IMR-90 (cell line): ENCODE results near the gene TFIP11. TPM values are rescaled to one million over a fixed set of nuclear protein-coding genes. Genes with fewer than 3 reads are reported as not detected.

Experiments
- ATAC-seq: fragments of 200-7000 bp; cut with Tn5 transposase; 2 replicates; pipeline ENCODE4 v1.9.1; 2020; ENCODE audit warnings: low read depth, mild to moderate bottlenecking, moderate library complexity
- BruUV-seq: library from RNA; stranded (reverse); fragments of 400-500 nt; replicated peaks from 2 replicates; lab custom pipeline; 2021; lab: Mats Ljungman, UMichigan
- CTCF ChIA-PET: fragments of 300-600 bp; formaldehyde crosslinking; extraction: SDS; loops from one replicate; lab custom pipeline; 2021; ENCODE audit warnings: antibody characterized with exemption; lab: Yijun Ruan, JAX
- POLR2A ChIA-PET: fragments of 300-600 bp; sonication (Branson Sonifier 250); formaldehyde crosslinking; loops from one replicate; lab custom pipeline; 2022; ENCODE audit warnings: antibody characterized with exemption; ENCODE audit not compliant: unreplicated experiment; lab: Charles Lee
- DNase-seq: peaks from one replicate; pipeline ENCODE4 v3.0.0; 2013
- H2AFZ ChIP-seq: replicated peaks from 2 replicates; pipeline ENCODE3; 2013; ENCODE audit warnings: low read length, mild to moderate bottlenecking; ENCODE audit not compliant: poor library complexity
- H2AK5ac ChIP-seq: 2 replicates; pipeline ENCODE4 v1.6.1; 2013; ENCODE audit warnings: low read depth, low read length, inconsistent platforms
- H2AK9ac ChIP-seq: replicated peaks from 2 replicates; pipeline ENCODE3; 2013; ENCODE audit warnings: mild to moderate bottlenecking, low read depth, low read length, moderate library complexity; ENCODE audit not compliant: poor library complexity
- H2BK120ac ChIP-seq: 2 replicates; pipeline ENCODE4 v1.6.1; 2013; ENCODE audit warnings: low read depth, low read length, inconsistent platforms
- H2BK15ac ChIP-seq: 3 replicates; pipeline ENCODE4 v1.6.1; 2013; ENCODE audit warnings: low read depth, low read length, inconsistent platforms
- H2BK20ac ChIP-seq: 2 replicates; pipeline ENCODE4 v1.6.1; 2013; ENCODE audit warnings: low read depth, mild to moderate bottlenecking, inconsistent platforms, low read length, moderate library complexity
- H2BK5ac ChIP-seq: 2 replicates; pipeline ENCODE4 v1.6.1; 2013; ENCODE audit warnings: mild to moderate bottlenecking, low read depth, low read length, inconsistent platforms; ENCODE audit not compliant: poor library complexity, severe bottlenecking
- H3K14ac ChIP-seq: replicated peaks from 2 replicates; pipeline ENCODE4 v1.6.1; 2013; ENCODE audit warnings: low read depth, low read length, inconsistent platforms
- H3K18ac ChIP-seq: 2 replicates; pipeline ENCODE4 v1.6.1; 2013; ENCODE audit warnings: low read depth, low read length, control low read depth
- H3K23ac ChIP-seq: 2 replicates; pipeline ENCODE4 v1.6.1; 2013; ENCODE audit warnings: low read depth, low read length, inconsistent platforms
- H3K27ac ChIP-seq: 2 replicates; pipeline ENCODE4 v1.5.1; 2013; ENCODE audit warnings: mild to moderate bottlenecking, control low read depth, low read length; ENCODE audit not compliant: insufficient read depth
- H3K27me3 ChIP-seq: 2 replicates; pipeline ENCODE4 v1.6.1; 2013; ENCODE audit warnings: low read length; ENCODE audit not compliant: control insufficient read depth, insufficient read depth
- H3K36me3 ChIP-seq: 2 replicates; pipeline ENCODE4 v1.6.1; 2013; ENCODE audit warnings: low read length, mixed read lengths; ENCODE audit not compliant: control insufficient read depth, insufficient read depth
- H3K4ac ChIP-seq: 2 replicates; pipeline ENCODE4 v1.6.1; 2013; ENCODE audit warnings: low read depth, low read length, inconsistent platforms
- H3K4me1 ChIP-seq: 2 replicates; pipeline ENCODE4 v1.6.1; 2013; ENCODE audit warnings: low read length, mixed read lengths; ENCODE audit not compliant: control insufficient read depth, insufficient read depth
- H3K4me2 ChIP-seq: 2 replicates; pipeline ENCODE4 v1.6.1; 2013; ENCODE audit warnings: low read depth, mild to moderate bottlenecking, control low read depth, low read length, moderate library complexity
- H3K4me3 ChIP-seq: 2 replicates; pipeline ENCODE4 v1.5.1; 2013; ENCODE audit warnings: low read depth, mild to moderate bottlenecking, control low read depth, low read length, moderate library complexity; ENCODE audit not compliant: insufficient read depth
- H3K56ac ChIP-seq: 2 replicates; pipeline ENCODE4 v1.6.1; 2013; ENCODE audit warnings: low read length, inconsistent platforms; ENCODE audit not compliant: insufficient read depth; ENCODE audit errors: extremely low read depth
- H3K79me1 ChIP-seq, 2 experiments: 2 replicates each; pipeline ENCODE4 v1.6.1; 2013; ENCODE audit warnings: low read length in 2 of 2, inconsistent platforms in 1 of 2, low read depth in 1 of 2
- H3K9ac ChIP-seq: 2 replicates; pipeline ENCODE4 v1.6.1; 2013; ENCODE audit warnings: low read depth, low read length, control low read depth
- H3K9me1 ChIP-seq: 2 replicates; pipeline ENCODE4 v1.6.1; 2013; ENCODE audit warnings: low read length, inconsistent platforms; ENCODE audit not compliant: insufficient read depth
- H3K9me3 ChIP-seq: 2 replicates; pipeline ENCODE4 v1.6.1; 2013; ENCODE audit warnings: low read length; ENCODE audit not compliant: control insufficient read depth, insufficient read depth
- H4K20me1 ChIP-seq: 2 replicates; pipeline ENCODE4 v1.6.1; 2013; ENCODE audit warnings: low read length, inconsistent platforms; ENCODE audit not compliant: insufficient read depth
- H4K5ac ChIP-seq: 2 replicates; pipeline ENCODE4 v1.6.1; 2013; ENCODE audit warnings: mild to moderate bottlenecking, low read depth, low read length, control low read depth
- H4K8ac ChIP-seq, 2 experiments: 2 replicates each; pipeline ENCODE4 v1.6.1; 2013; ENCODE audit warnings: low read depth in 2 of 2, low read length in 2 of 2, control low read depth in 1 of 2, inconsistent platforms in 1 of 2
- H4K91ac ChIP-seq: 2 replicates; pipeline ENCODE4 v1.6.1; 2013; ENCODE audit warnings: low read depth, low read length, inconsistent platforms; ENCODE audit not compliant: insufficient read depth
- BHLHE40 ChIP-seq: fragments of 150-350 bp; IDR thresholded peaks from 2 replicates; pipeline ENCODE4 v1.6.1; 2016; ENCODE audit warnings: mild to moderate bottlenecking, low read depth, low read length
- CEBPB ChIP-seq: IDR thresholded peaks from 2 replicates; pipeline ENCODE4 v1.6.1; 2012; ENCODE audit warnings: low read depth, low read length, improper control_type of control experiment
- CHD1 ChIP-seq: IDR thresholded peaks from 2 replicates; pipeline ENCODE4 v1.6.1; 2012; ENCODE audit warnings: low read depth, low read length, improper control_type of control experiment
- ELK1 ChIP-seq: fragments of 150-350 bp; IDR thresholded peaks from 2 replicates; pipeline ENCODE4 v1.6.1; 2016; ENCODE audit warnings: low read depth, mild to moderate bottlenecking, low read length, moderate library complexity, borderline replicate concordance
- FOS ChIP-seq: fragments of 150-350 bp; IDR thresholded peaks from 2 replicates; pipeline ENCODE4 v1.6.1; 2016; ENCODE audit warnings: low read depth, low read length
- MAFK ChIP-seq: IDR thresholded peaks from 2 replicates; pipeline ENCODE4 v1.6.1; 2012; ENCODE audit warnings: low read depth, low read length, improper control_type of control experiment
- MAZ ChIP-seq: IDR thresholded peaks from 2 replicates; pipeline ENCODE4 v1.6.1; 2012; ENCODE audit warnings: low read depth, mild to moderate bottlenecking, low read length, improper control_type of control experiment, moderate library complexity, borderline replicate concordance
- MXI1 ChIP-seq: IDR thresholded peaks from 2 replicates; pipeline ENCODE4 v1.6.1; 2012; ENCODE audit warnings: low read depth, mild to moderate bottlenecking, low read length, moderate library complexity, borderline replicate concordance
- NFE2L2 ChIP-seq: fragments of 150-350 bp; IDR thresholded peaks from 2 replicates; pipeline ENCODE4 v1.6.1; 2016; ENCODE audit warnings: low read depth, mild to moderate bottlenecking, low read length
- POLR2A ChIP-seq: IDR thresholded peaks from 2 replicates; pipeline ENCODE4 v1.6.1; 2012; ENCODE audit warnings: mild to moderate bottlenecking, low read depth, low read length
- RAD21 ChIP-seq: IDR thresholded peaks from 2 replicates; pipeline ENCODE4 v1.6.1; 2012; ENCODE audit warnings: low read length, improper control_type of control experiment
- RCOR1 ChIP-seq: IDR thresholded peaks from 2 replicates; pipeline ENCODE4 v1.6.1; 2012; ENCODE audit warnings: mild to moderate bottlenecking, low read length, improper control_type of control experiment; ENCODE audit not compliant: insufficient replicate concordance
- RFX5 ChIP-seq: IDR thresholded peaks from 2 replicates; pipeline ENCODE4 v1.8.0; 2012; ENCODE audit warnings: low read depth, mild to moderate bottlenecking, low read length, moderate library complexity
- SMC3 ChIP-seq: fragments of 150-350 bp; IDR thresholded peaks from 2 replicates; pipeline ENCODE4 v1.6.1; 2016; ENCODE audit warnings: low read depth, mild to moderate bottlenecking, antibody characterized with exemption, low read length, moderate library complexity
- dilution Hi-C: fragments of 300-500 bp; cut with HindIII; formaldehyde crosslinking; loops from one replicate; pipeline ENCODE4 v1.14.3; 2018; ENCODE audit warnings: low sequenced_read_pairs; ENCODE audit not compliant: unreplicated experiment
- in situ Hi-C: fragments of 300-500 bp; cut with MboI; formaldehyde crosslinking; loops from 3 replicates; pipeline ENCODE4 v1.14.3; 2019; ENCODE audit warnings: low sequenced_read_pairs, inconsistent platforms, mixed read lengths
- intact Hi-C: fragments of 100-400 bp; cut with micrococcal nuclease; formaldehyde crosslinking; loops from 2 replicates; pipeline ENCODE4 v1.10.0; 2022
- polyA plus RNA-seq, 3 experiments: library from polyadenylated mRNA; depleted of rRNA; stranded (reverse); fragments of >200 nt; gene quantifications; 2 replicates each; pipeline ENCODE4 v1.2.3, GENCODE V29; 2012; ENCODE audit warnings: low replicate concordance in 1 of 3
- total RNA-seq: library from RNA; depleted of rRNA; stranded (reverse); fragments of >200 nt; gene quantifications from 2 replicates; pipeline ENCODE4 v1.2.3, GENCODE V29; 2012
- TF ChIP-seq, protein P1 (sequence below): fragments of 150-350 bp; IDR thresholded peaks from 2 replicates; pipeline ENCODE4 v1.6.1; 2017; ENCODE audit warnings: mild to moderate bottlenecking, antibody characterized with exemption, low read length, low read depth
- TF ChIP-seq, protein P2 (sequence below): conservative IDR thresholded peaks from 2 replicates; pipeline ENCODE4 v1.5.1; 2012; ENCODE audit warnings: mild to moderate bottlenecking, low read depth, low read length, improper control_type of control experiment

Gene TFIP11
- total and polyA plus RNA-seq, 2 of the 4 experiments (the other 2 are of a cell fraction): 22.5 to 43.2 TPM

DNA sequence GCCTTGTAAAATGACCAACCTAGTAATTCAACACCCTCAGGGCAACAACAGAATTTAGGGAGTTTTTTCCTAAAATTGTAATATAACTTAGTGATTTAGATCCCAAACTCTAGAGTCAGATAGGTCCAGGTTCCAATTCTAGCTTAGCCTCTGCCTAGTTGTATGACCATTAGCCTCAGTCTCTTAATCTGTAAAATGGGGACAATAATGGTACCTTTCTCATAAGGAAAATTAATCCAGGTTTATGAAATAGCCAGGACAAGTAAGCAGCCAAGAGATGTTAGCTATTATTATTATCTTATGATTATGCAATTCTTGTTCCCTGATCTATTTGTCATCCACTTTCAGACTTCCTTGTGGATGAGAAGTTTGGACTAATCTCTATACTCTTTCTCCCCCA, 4.1 kb downstream of the TFIP11 start:
- Histone ChIP-seq H2AK5ac (no peak overlapping the region), H3K4me3 (no peak overlapping the region), H4K5ac (no peak overlapping the region), H2AK9ac (no peak overlapping the region), H3K27me3 (no peaks in the 10 kb centered on the region), H3K36me3 (peaks cover 43% of the 10 kb centered on the region), H2BK20ac (no peak overlapping the region), H2BK120ac (no peak overlapping the region), H3K14ac (no peak overlapping the region), H3K18ac (no peak overlapping the region), H3K27ac (no peak overlapping the region), H3K56ac (no peak overlapping the region), H2BK5ac (no peak overlapping the region), H3K9me1 (peaks cover 2% of the 10 kb centered on the region; the same call in 1 of the 2 replicates), H4K20me1 (peaks cover 3% of the 10 kb centered on the region; the same call in 1 of the 2 replicates), H2AFZ (no peak overlapping the region), H4K8ac (no peak overlapping the region), H3K23ac (no peak overlapping the region), H3K9ac (no peak overlapping the region), H3K4me1 (peaks cover 2% of the 10 kb centered on the region), H3K4ac (no peak overlapping the region), H3K79me1 (peaks cover 16 to 30% of the 10 kb centered on the region in 2 experiments), H2BK15ac (no peak overlapping the region), H3K4me2 (no peak overlapping the region), H3K9me3 (no peaks in the 10 kb centered on the region), H4K91ac (no peak overlapping the region)
- no peak for TF ChIP-seq MAFK
- TF ChIP-seq MAZ: no peak
- no peak for TF ChIP-seq CHD1
- TF ChIP-seq RCOR1: no peak
- no peak for TF ChIP-seq MXI1
- TF ChIP-seq, protein P1, sequence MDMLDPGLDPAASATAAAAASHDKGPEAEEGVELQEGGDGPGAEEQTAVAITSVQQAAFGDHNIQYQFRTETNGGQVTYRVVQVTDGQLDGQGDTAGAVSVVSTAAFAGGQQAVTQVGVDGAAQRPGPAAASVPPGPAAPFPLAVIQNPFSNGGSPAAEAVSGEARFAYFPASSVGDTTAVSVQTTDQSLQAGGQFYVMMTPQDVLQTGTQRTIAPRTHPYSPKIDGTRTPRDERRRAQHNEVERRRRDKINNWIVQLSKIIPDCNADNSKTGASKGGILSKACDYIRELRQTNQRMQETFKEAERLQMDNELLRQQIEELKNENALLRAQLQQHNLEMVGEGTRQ: no peak
- TF ChIP-seq, protein P2, sequence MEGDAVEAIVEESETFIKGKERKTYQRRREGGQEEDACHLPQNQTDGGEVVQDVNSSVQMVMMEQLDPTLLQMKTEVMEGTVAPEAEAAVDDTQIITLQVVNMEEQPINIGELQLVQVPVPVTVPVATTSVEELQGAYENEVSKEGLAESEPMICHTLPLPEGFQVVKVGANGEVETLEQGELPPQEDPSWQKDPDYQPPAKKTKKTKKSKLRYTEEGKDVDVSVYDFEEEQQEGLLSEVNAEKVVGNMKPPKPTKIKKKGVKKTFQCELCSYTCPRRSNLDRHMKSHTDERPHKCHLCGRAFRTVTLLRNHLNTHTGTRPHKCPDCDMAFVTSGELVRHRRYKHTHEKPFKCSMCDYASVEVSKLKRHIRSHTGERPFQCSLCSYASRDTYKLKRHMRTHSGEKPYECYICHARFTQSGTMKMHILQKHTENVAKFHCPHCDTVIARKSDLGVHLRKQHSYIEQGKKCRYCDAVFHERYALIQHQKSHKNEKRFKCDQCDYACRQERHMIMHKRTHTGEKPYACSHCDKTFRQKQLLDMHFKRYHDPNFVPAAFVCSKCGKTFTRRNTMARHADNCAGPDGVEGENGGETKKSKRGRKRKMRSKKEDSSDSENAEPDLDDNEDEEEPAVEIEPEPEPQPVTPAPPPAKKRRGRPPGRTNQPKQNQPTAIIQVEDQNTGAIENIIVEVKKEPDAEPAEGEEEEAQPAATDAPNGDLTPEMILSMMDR: no peak
- TF ChIP-seq ELK1: no peak
- TF ChIP-seq RFX5: no peak
- TF ChIP-seq SMC3: no peak
- no peak for TF ChIP-seq RAD21
- no peak for TF ChIP-seq POLR2A
- no peak for TF ChIP-seq NFE2L2
- no peak for TF ChIP-seq BHLHE40
- no peak for TF ChIP-seq CEBPB
- TF ChIP-seq FOS: no peak
- BruUV-seq: no TSS peak
- intact Hi-C loops (no loop called here), dilution Hi-C loops (no loop called here), in situ Hi-C loops (no loop called here)
- ChIA-PET POLR2A (no interaction called here), CTCF (interaction anchor here (0.5 to 0.7 kb wide), 2 partner anchors 363 to 1928 kb away, joined by 3 to 5 read pairs; no protein-coding TSS in a partner anchor)
- ATAC-seq (no peak), DNase-seq (no peak)
